HG02798 (cell line): Measurements from ENCODE around the gene GRAMD1C.
A peak's percentile ranks its signal among the peaks of the same experiment; 100 is the strongest.

ENCODE experiments used
- ATAC-seq: cut with Tn5 transposase; IDR thresholded peaks from one replicate; pipeline ENCODE4 v1.9.1; 2021; ENCODE audit warnings: mild to moderate bottlenecking; ENCODE audit not compliant: unreplicated experiment, poor library complexity

Gene GRAMD1C

GRCh38 chr3:113947372-113948014 lies 108.9 kb downstream of the GRAMD1C start, which contains the start of gene ZDHHC23:
Gene ZDHHC23 (plus strand): TSS chr3:113948013. CDS start chr3:113948803, 790 bp downstream.
- peak; percentile 85 for ATAC-seq

GRCh38 chr3:113948015-113948917 lies 109.7 kb downstream of the GRAMD1C start:
- ATAC-seq: peak; percentile 53

GRCh38 chr3:113952921-113953320 lies 114.3 kb downstream of the GRAMD1C start:
- no peak for ATAC-seq

- no peak for ATAC-seq
Observed at GRCh38 chr3:113953677-113954076, 115.1 kb downstream of the GRAMD1C start.

GRCh38 chr3:113954091-113954685 lies 115.6 kb downstream of the GRAMD1C start:
- no peak for ATAC-seq

- ATAC-seq: no peak
Observed at GRCh38 chr3:113963879-113964278, 125.3 kb downstream of the GRAMD1C start.

- ATAC-seq: no peak
Observed at GRCh38 chr3:113966172-113966571, 127.6 kb downstream of the GRAMD1C start.

- no peak for ATAC-seq
Observed at GRCh38 chr3:113968986-113969385, 130.4 kb downstream of the GRAMD1C start.

- ATAC-seq: no peak
Observed at GRCh38 chr3:113977822-113978221, 139.2 kb downstream of the GRAMD1C start.

- no peak for ATAC-seq
Observed at GRCh38 chr3:113979916-113980315, 141.3 kb downstream of the GRAMD1C start.

- no peak for ATAC-seq
Observed at GRCh38 chr3:113981803-113982202, 143.2 kb downstream of the GRAMD1C start.

GRCh38 chr3:113983544-113983943 lies 145.0 kb downstream of the GRAMD1C start:
- no peak for ATAC-seq

GRCh38 chr3:113985541-113985940 lies 147.0 kb downstream of the GRAMD1C start:
- ATAC-seq: peak; percentile 62
